IgD-negative memory B cell (primary cell): ENCODE results near the gene NT5M. TPM values are rescaled to one million over a fixed set of nuclear protein-coding genes. Genes with fewer than 3 reads are reported as not detected.
A peak's percentile ranks its signal among the peaks of the same experiment; 100 is the strongest.
"Not testable (repeated sequence)": the region's sequence is repeated elsewhere in the genome, so short reads cannot be mapped to it uniquely, and the experiment has no call there.

Experiments used
- H3K27ac Mint-ChIP-seq, 3 donors: one replicate each; pipeline ENCODE4 v1.8.0; 2020 to 2022; ENCODE audit warnings: mild to moderate bottlenecking in 3 of 3, mixed read lengths in 3 of 3, moderate library complexity in 1 of 3
- H3K27me3 Mint-ChIP-seq: one replicate; pipeline ENCODE4 v1.8.0; 2021; ENCODE audit warnings: mixed read lengths
- H3K36me3 Mint-ChIP-seq: one replicate; pipeline ENCODE4 v1.8.0; 2020; ENCODE audit warnings: mild to moderate bottlenecking, mixed read lengths
- H3K4me1 Mint-ChIP-seq, 3 donors: one replicate each; pipeline ENCODE4 v1.8.0; 2020 to 2022; ENCODE audit warnings: mixed read lengths in 3 of 3, mild to moderate bottlenecking in 1 of 3
- H3K4me3 Mint-ChIP-seq, 4 donors: one replicate each; pipeline ENCODE4 v1.8.0; 2020 to 2022; ENCODE audit warnings: mild to moderate bottlenecking in 4 of 4, mixed read lengths in 4 of 4, moderate library complexity in 3 of 4
- H3K9me3 Mint-ChIP-seq, 3 donors: one replicate each; pipeline ENCODE4 v1.8.0; 2020 to 2021; ENCODE audit warnings: mixed read lengths in 3 of 3, mild to moderate bottlenecking in 1 of 3
- polyA plus RNA-seq: library from polyadenylated mRNA; unstranded; fragments of 300-500 nt; fragmentation: Illumina TruSeq; gene quantifications from one replicate; pipeline ENCODE4 v1.2.3, GENCODE V29; 2021

Gene NT5M
- polyA plus RNA-seq, 1 donor from 2014 or later = 2.4 TPM

- no peak overlapping the region for H3K4me3 Mint-ChIP-seq
Observed at GRCh38 chr17:17289086-17289485, 14.1 kb upstream of the NT5M start.

GRCh38 chr17:17289701-17290100, 13.5 kb upstream of the NT5M start:
- Mint-ChIP-seq H3K4me3 (no peak overlapping the region), H3K9me3 (no peaks in the 10 kb centered on the region), H3K27me3 (no peaks in the 10 kb centered on the region), H3K36me3 (no peaks in the 10 kb centered on the region), H3K27ac (no peak overlapping the region), H3K4me1 (peaks cover 0 to 3% (median 0%) of the 10 kb centered on the region in 3 donors)

More at GRCh38 chr17:17289086-17289485, 14.1 kb upstream of the NT5M start:
- H3K27ac Mint-ChIP-seq = no peak overlapping the region
- no peaks in the 10 kb centered on the region for H3K27me3 Mint-ChIP-seq
- H3K9me3 Mint-ChIP-seq = no peaks in the 10 kb centered on the region
- H3K36me3 Mint-ChIP-seq = no peaks in the 10 kb centered on the region
- H3K4me1 Mint-ChIP-seq = peaks cover 0 to 3% (median 0%) of the 10 kb centered on the region in 3 donors

- Mint-ChIP-seq H3K36me3 (no peaks in the 10 kb centered on the region), H3K4me1 (peaks cover 6 to 8% (median 6%) of the 10 kb centered on the region in 3 donors), H3K4me3 (peak overlapping the region in 1 of 4 donors; percentile 20), H3K27ac (no peak overlapping the region), H3K27me3 (no peaks in the 10 kb centered on the region), H3K9me3 (no peaks in the 10 kb centered on the region)
Observed at GRCh38 chr17:17295141-17295540, 8.0 kb upstream of the NT5M start.

GRCh38 chr17:17297217-17297616, 6.0 kb upstream of the NT5M start:
- H3K36me3 Mint-ChIP-seq = no peaks in the 10 kb centered on the region
- H3K27me3 Mint-ChIP-seq = no peaks in the 10 kb centered on the region
- peaks cover 7 to 11% (median 8%) of the 10 kb centered on the region in 3 donors for H3K4me1 Mint-ChIP-seq
- H3K27ac Mint-ChIP-seq = no peak overlapping the region
- no peak overlapping the region for H3K4me3 Mint-ChIP-seq
- H3K9me3 Mint-ChIP-seq = no peaks in the 10 kb centered on the region

GRCh38 chr17:17298108-17298507, 5.1 kb upstream of the NT5M start:
- Mint-ChIP-seq H3K27ac (peak overlapping the region in 1 of 3 donors; percentile 47), H3K36me3 (no peaks in the 10 kb centered on the region), H3K4me3 (no peak overlapping the region), H3K4me1 (peaks cover 11 to 14% (median 12%) of the 10 kb centered on the region in 3 donors), H3K27me3 (no peaks in the 10 kb centered on the region), H3K9me3 (no peaks in the 10 kb centered on the region)

GRCh38 chr17:17300624-17301568, 2.3 kb upstream of the NT5M start:
- no peaks in the 10 kb centered on the region for H3K27me3 Mint-ChIP-seq
- H3K27ac Mint-ChIP-seq = peak overlapping the region in 1 of 3 donors; percentile 56
- peaks cover 22 to 26% (median 26%) of the 10 kb centered on the region in 3 donors for H3K4me1 Mint-ChIP-seq
- H3K36me3 Mint-ChIP-seq = no peaks in the 10 kb centered on the region
- peak overlapping the region; percentile 66 to 88 (median 79) for H3K4me3 Mint-ChIP-seq
- no peaks in the 10 kb centered on the region for H3K9me3 Mint-ChIP-seq

GRCh38 chr17:17301659-17302058, 1.5 kb upstream of the NT5M start:
- H3K27me3 Mint-ChIP-seq, H3K27ac Mint-ChIP-seq, H3K36me3 Mint-ChIP-seq, H3K9me3 Mint-ChIP-seq: not testable (repeated sequence)
- Mint-ChIP-seq H3K4me1 (peaks cover 23 to 26% (median 26%) of the 10 kb centered on the region in 3 donors), H3K4me3 (peak overlapping the region in 2 of 4 donors; percentile 87 to 88)

GRCh38 chr17:17303847-17304490, 796 bp downstream of the NT5M start:
- Mint-ChIP-seq H3K36me3 (no peaks in the 10 kb centered on the region), H3K9me3 (no peaks in the 10 kb centered on the region), H3K4me3 (peak overlapping the region; percentile 62 to 88 (median 81)), H3K27ac (no peak overlapping the region), H3K4me1 (peaks cover 20 to 21% (median 21%) of the 10 kb centered on the region in 3 donors), H3K27me3 (no peaks in the 10 kb centered on the region)

- no peaks in the 10 kb centered on the region for H3K9me3 Mint-ChIP-seq
- H3K27ac Mint-ChIP-seq = peak overlapping the region in 2 of 3 donors; percentile 65 to 92
- H3K4me1 Mint-ChIP-seq = peaks cover 20 to 21% (median 21%) of the 10 kb centered on the region in 3 donors
- no peaks in the 10 kb centered on the region for H3K27me3 Mint-ChIP-seq
- H3K36me3 Mint-ChIP-seq = no peaks in the 10 kb centered on the region
- peak overlapping the region; percentile 62 to 88 (median 81) for H3K4me3 Mint-ChIP-seq
Observed at GRCh38 chr17:17304521-17304985, 1.4 kb downstream of the NT5M start.

GRCh38 chr17:17305281-17305801, 2.2 kb downstream of the NT5M start:
- Mint-ChIP-seq H3K9me3 (no peaks in the 10 kb centered on the region), H3K4me3 (peak overlapping the region in 3 of 4 donors; percentile 62 to 94 (median 88)), H3K36me3 (peaks cover 2% of the 10 kb centered on the region), H3K27me3 (no peaks in the 10 kb centered on the region), H3K27ac (peak overlapping the region; percentile 0 to 67 (median 12)), H3K4me1 (peaks cover 16 to 19% (median 18%) of the 10 kb centered on the region in 3 donors)

- Mint-ChIP-seq H3K27ac (no peak overlapping the region), H3K4me1 (peaks cover 9 to 16% (median 11%) of the 10 kb centered on the region in 3 donors), H3K27me3 (no peaks in the 10 kb centered on the region)
Observed at GRCh38 chr17:17309356-17309755, 6.2 kb downstream of the NT5M start.

GRCh38 chr17:17313350-17313991, 10.3 kb downstream of the NT5M start:
- H3K4me3 Mint-ChIP-seq = no peak overlapping the region
- no peak overlapping the region for H3K27ac Mint-ChIP-seq
- no peaks in the 10 kb centered on the region for H3K27me3 Mint-ChIP-seq
- no peaks in the 10 kb centered on the region for H3K9me3 Mint-ChIP-seq
- H3K4me1 Mint-ChIP-seq = peaks cover 0 to 5% (median 4%) of the 10 kb centered on the region in 3 donors
- peaks cover 2% of the 10 kb centered on the region for H3K36me3 Mint-ChIP-seq

More at GRCh38 chr17:17309356-17309755, 6.2 kb downstream of the NT5M start:
- H3K4me3 Mint-ChIP-seq = no peak overlapping the region
- H3K36me3 Mint-ChIP-seq = peaks cover 2% of the 10 kb centered on the region
- no peaks in the 10 kb centered on the region for H3K9me3 Mint-ChIP-seq

GRCh38 chr17:17314501-17315071, 11.4 kb downstream of the NT5M start:
- peaks cover 2% of the 10 kb centered on the region for H3K36me3 Mint-ChIP-seq
- H3K4me3 Mint-ChIP-seq = no peak overlapping the region
- H3K9me3 Mint-ChIP-seq = no peaks in the 10 kb centered on the region
- H3K27ac Mint-ChIP-seq = no peak overlapping the region
- no peaks in the 10 kb centered on the region for H3K27me3 Mint-ChIP-seq
- H3K4me1 Mint-ChIP-seq = peaks cover 0 to 5% (median 4%) of the 10 kb centered on the region in 3 donors

- H3K4me3 Mint-ChIP-seq = no peak overlapping the region
- peaks cover 0 to 5% (median 4%) of the 10 kb centered on the region in 3 donors for H3K4me1 Mint-ChIP-seq
- H3K27me3 Mint-ChIP-seq = no peaks in the 10 kb centered on the region
- no peak overlapping the region for H3K27ac Mint-ChIP-seq
- no peaks in the 10 kb centered on the region for H3K36me3 Mint-ChIP-seq
- no peaks in the 10 kb centered on the region for H3K9me3 Mint-ChIP-seq
Observed at GRCh38 chr17:17315142-17315821, 12.1 kb downstream of the NT5M start.
